ENCODE measurements around the gene MASP1. TPM values are rescaled to one million over a fixed set of nuclear protein-coding genes. Genes with fewer than 3 reads are reported as not detected.

MASP1 gene
- polyA plus RNA-seq, 1 donor from 2014 or later = 0.19 TPM

DNA sequence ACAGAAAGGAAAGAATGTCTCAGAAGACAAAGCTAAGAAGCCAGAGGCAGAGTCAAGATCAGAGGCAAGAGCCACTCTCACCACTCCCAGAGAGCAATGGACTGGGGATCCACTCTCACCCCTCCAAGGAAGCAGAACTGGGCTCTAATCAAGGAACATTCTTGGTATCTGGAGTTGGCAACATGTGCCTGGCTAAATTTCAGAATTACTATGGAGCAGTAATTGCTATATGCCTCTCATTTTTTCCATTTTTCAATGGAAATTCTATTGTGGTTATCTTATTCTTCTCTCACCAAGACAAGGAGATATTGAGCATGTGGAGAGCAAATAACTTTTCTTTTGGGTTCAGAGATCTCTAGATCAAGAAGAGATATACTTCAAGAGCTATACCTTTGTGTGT, 22.1 kb downstream of the MASP1 start:
- Histone ChIP-seq H3K27me3 (ENCODE audit: insufficient read depth, low read depth, low read length) (no peaks in the 10 kb centered on the region), H3K9ac (ENCODE audit: low read length) (no peak overlapping the region)
- TF ChIP-seq EP300 (conservative IDR thresholded peaks at IDR 0.05; ENCODE audit: poor library complexity, severe bottlenecking) (no peak), MXI1 (conservative IDR thresholded peaks at IDR 0.05; ENCODE audit: poor library complexity, severe bottlenecking) (no peak), TAF1 (IDR thresholded peaks at IDR 0.05; ENCODE audit: low read depth) (no peak), POLR2AphosphoS5 (IDR thresholded peaks at IDR 0.05) (no peak), EZH2 (IDR thresholded peaks at IDR 0.05; ENCODE audit: borderline replicate concordance, insufficient read depth, low read length, poor library complexity, severe bottlenecking) (no peak), SMC3 (conservative IDR thresholded peaks at IDR 0.05; ENCODE audit: poor library complexity) (no peak), RAD21 (conservative IDR thresholded peaks at IDR 0.05) (no peak)
- TF ChIP-seq, protein P1, sequence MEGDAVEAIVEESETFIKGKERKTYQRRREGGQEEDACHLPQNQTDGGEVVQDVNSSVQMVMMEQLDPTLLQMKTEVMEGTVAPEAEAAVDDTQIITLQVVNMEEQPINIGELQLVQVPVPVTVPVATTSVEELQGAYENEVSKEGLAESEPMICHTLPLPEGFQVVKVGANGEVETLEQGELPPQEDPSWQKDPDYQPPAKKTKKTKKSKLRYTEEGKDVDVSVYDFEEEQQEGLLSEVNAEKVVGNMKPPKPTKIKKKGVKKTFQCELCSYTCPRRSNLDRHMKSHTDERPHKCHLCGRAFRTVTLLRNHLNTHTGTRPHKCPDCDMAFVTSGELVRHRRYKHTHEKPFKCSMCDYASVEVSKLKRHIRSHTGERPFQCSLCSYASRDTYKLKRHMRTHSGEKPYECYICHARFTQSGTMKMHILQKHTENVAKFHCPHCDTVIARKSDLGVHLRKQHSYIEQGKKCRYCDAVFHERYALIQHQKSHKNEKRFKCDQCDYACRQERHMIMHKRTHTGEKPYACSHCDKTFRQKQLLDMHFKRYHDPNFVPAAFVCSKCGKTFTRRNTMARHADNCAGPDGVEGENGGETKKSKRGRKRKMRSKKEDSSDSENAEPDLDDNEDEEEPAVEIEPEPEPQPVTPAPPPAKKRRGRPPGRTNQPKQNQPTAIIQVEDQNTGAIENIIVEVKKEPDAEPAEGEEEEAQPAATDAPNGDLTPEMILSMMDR (IDR thresholded peaks at IDR 0.05; ENCODE audit: poor library complexity, severe bottlenecking) = no peak
- TF ChIP-seq, protein P2, sequence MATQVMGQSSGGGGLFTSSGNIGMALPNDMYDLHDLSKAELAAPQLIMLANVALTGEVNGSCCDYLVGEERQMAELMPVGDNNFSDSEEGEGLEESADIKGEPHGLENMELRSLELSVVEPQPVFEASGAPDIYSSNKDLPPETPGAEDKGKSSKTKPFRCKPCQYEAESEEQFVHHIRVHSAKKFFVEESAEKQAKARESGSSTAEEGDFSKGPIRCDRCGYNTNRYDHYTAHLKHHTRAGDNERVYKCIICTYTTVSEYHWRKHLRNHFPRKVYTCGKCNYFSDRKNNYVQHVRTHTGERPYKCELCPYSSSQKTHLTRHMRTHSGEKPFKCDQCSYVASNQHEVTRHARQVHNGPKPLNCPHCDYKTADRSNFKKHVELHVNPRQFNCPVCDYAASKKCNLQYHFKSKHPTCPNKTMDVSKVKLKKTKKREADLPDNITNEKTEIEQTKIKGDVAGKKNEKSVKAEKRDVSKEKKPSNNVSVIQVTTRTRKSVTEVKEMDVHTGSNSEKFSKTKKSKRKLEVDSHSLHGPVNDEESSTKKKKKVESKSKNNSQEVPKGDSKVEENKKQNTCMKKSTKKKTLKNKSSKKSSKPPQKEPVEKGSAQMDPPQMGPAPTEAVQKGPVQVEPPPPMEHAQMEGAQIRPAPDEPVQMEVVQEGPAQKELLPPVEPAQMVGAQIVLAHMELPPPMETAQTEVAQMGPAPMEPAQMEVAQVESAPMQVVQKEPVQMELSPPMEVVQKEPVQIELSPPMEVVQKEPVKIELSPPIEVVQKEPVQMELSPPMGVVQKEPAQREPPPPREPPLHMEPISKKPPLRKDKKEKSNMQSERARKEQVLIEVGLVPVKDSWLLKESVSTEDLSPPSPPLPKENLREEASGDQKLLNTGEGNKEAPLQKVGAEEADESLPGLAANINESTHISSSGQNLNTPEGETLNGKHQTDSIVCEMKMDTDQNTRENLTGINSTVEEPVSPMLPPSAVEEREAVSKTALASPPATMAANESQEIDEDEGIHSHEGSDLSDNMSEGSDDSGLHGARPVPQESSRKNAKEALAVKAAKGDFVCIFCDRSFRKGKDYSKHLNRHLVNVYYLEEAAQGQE (IDR thresholded peaks at IDR 0.05; ENCODE audit: borderline replicate concordance) = no peak

DNA sequence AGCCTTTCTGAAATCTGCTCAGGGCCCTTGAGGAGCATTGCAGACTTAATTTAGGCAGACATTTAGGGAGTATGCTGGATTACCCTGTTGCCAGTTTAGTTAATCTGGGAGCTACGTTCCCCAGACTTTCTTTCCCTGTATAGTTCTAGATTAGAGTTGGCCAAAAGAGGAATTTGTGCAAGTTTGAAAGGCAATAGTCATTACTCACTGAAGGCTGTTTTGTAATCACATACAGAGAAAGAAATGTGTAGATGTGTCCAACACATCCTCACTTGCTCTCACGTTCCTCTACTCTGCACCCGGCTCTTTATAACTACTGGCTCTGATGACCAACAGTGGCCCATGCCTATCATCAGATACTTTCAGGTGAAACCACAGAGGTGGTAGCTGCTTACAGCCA, 24.2 kb downstream of the MASP1 start:
- no peaks in the 10 kb centered on the region for H3K79me2 ChIP-seq (replicated peaks; ENCODE audit: insufficient read depth, low read length)
- no peaks in the 10 kb centered on the region for H3K27me3 ChIP-seq (ENCODE audit: insufficient read depth, low read depth, low read length)
- no peak overlapping the region for H3K9ac ChIP-seq (ENCODE audit: low read length)
- no peak overlapping the region for H2AFZ ChIP-seq (ENCODE audit: low read depth, low read length)
- H3K27ac ChIP-seq (ENCODE audit: low read length) = no peak overlapping the region
- H4K20me1 ChIP-seq (ENCODE audit: insufficient read depth) = no peaks in the 10 kb centered on the region
- H3K9me3 ChIP-seq (ENCODE audit: low read length) = peaks cover 3% of the 10 kb centered on the region
- TF ChIP-seq RAD21 (conservative IDR thresholded peaks at IDR 0.05) = no peak
- TF ChIP-seq EZH2 (IDR thresholded peaks at IDR 0.05; ENCODE audit: borderline replicate concordance, insufficient read depth, low read length, poor library complexity, severe bottlenecking) = no peak
- TF ChIP-seq, protein P2 (IDR thresholded peaks at IDR 0.05; ENCODE audit: borderline replicate concordance) = no peak
- TF ChIP-seq, protein P1 (IDR thresholded peaks at IDR 0.05; ENCODE audit: poor library complexity, severe bottlenecking) = no peak
- no peak for TF ChIP-seq TAF1 (IDR thresholded peaks at IDR 0.05; ENCODE audit: low read depth)
- TF ChIP-seq POLR2AphosphoS5 (IDR thresholded peaks at IDR 0.05) = no peak
- TF ChIP-seq MXI1 (conservative IDR thresholded peaks at IDR 0.05; ENCODE audit: poor library complexity, severe bottlenecking) = no peak
- no peak for TF ChIP-seq EP300 (conservative IDR thresholded peaks at IDR 0.05; ENCODE audit: poor library complexity, severe bottlenecking)
- H3K9me2 ChIP-seq (ENCODE audit: insufficient read depth, low read length) = no peaks in the 10 kb centered on the region
- H3K4me3 ChIP-seq (ENCODE audit: low read length) = no peak overlapping the region
- H3K4me2 ChIP-seq (ENCODE audit: low read length) = no peak overlapping the region
- H3K36me3 ChIP-seq (ENCODE audit: insufficient read depth, low read length) = no peaks in the 10 kb centered on the region
- no peaks in the 10 kb centered on the region for H3F3A ChIP-seq (ENCODE audit: insufficient read depth, low read length, poor library complexity, severe bottlenecking)

More for the DNA sequence above, 22.1 kb downstream of the MASP1 start:
- peaks cover 3% of the 10 kb centered on the region for H3K9me3 ChIP-seq (ENCODE audit: low read length)
- no peak overlapping the region for H3K4me3 ChIP-seq (ENCODE audit: low read length)
- no peaks in the 10 kb centered on the region for H3F3A ChIP-seq (ENCODE audit: insufficient read depth, low read length, poor library complexity, severe bottlenecking)
- no peak overlapping the region for H3K4me2 ChIP-seq (ENCODE audit: low read length)
- H4K20me1 ChIP-seq (ENCODE audit: insufficient read depth) = no peaks in the 10 kb centered on the region
- no peaks in the 10 kb centered on the region for H3K79me2 ChIP-seq (replicated peaks; ENCODE audit: insufficient read depth, low read length)
- H2AFZ ChIP-seq (ENCODE audit: low read depth, low read length) = no peak overlapping the region
- no peak overlapping the region for H3K27ac ChIP-seq (ENCODE audit: low read length)
- H3K9me2 ChIP-seq (ENCODE audit: insufficient read depth, low read length) = no peaks in the 10 kb centered on the region
- H3K36me3 ChIP-seq (ENCODE audit: insufficient read depth, low read length) = no peaks in the 10 kb centered on the region

Measured in neural cell (in vitro differentiated cells).